GM21515 (cell line): ENCODE measurements around the gene ZYG11A.
"Not testable (repeated sequence)": the region's sequence is repeated elsewhere in the genome, so short reads cannot be mapped to it uniquely, and the experiment has no call there.

Experiments
- ATAC-seq: cut with Tn5 transposase; IDR thresholded peaks from one replicate; pipeline ENCODE4 v1.9.1; 2021; ENCODE audit not compliant: unreplicated experiment

The ZYG11A gene

DNA sequence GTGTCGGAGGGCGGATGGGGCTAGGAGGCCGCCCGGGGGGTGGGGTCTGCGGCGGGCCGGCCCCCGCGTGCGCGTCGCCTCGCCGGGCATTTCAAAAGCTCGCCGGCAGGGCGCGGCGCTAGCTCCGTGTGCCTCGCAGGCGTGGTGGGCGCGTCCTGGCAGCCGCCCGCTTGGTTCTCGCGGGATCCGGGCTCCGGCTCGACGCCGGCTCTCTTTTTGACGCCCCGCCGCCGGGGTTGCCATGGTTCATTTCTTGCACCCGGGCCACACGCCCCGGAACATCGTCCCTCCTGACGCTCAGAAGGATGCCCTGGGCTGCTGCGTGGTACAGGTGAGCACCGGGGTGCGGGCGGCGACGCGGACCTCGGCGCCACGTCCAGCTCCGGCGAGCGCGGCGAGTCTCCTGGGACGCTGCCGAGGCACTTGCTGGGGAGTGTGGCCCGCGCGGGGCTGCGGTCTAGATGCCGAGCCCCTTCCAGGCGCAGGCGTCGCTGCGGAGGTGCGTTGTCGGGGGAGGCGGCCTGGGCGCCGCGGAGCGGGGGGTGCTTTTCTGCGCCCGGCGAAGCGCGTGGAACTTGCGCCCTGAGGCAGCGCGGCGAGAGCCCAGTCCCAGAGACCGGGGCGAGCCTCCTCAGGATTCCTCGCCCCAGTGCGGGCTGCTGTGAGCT lies at the start of gene ZYG11A:
Gene ZYG11A (plus strand): TSS at position 118 of the 668 bp plus-strand sequence. CDS start 124 bp downstream, at position 242.
- ATAC-seq = peak; percentile 83

GRCh38 chr1:52793717-52794116 lies 48.8 kb upstream of the ZYG11A start:
- not testable (repeated sequence) for ATAC-seq

- ATAC-seq = no peak
Observed at GRCh38 chr1:52795464-52795863, 47.1 kb upstream of the ZYG11A start.

- no peak for ATAC-seq
Observed at GRCh38 chr1:52798331-52798730, 44.2 kb upstream of the ZYG11A start.

GRCh38 chr1:52801011-52801410 lies 41.5 kb upstream of the ZYG11A start:
- no peak for ATAC-seq

GRCh38 chr1:52804083-52804482 lies 38.5 kb upstream of the ZYG11A start:
- not testable (repeated sequence) for ATAC-seq

GRCh38 chr1:52814465-52814864 lies 28.1 kb upstream of the ZYG11A start:
- ATAC-seq = no peak

- not testable (repeated sequence) for ATAC-seq
Observed at GRCh38 chr1:52820830-52821229, 21.7 kb upstream of the ZYG11A start.

DNA sequence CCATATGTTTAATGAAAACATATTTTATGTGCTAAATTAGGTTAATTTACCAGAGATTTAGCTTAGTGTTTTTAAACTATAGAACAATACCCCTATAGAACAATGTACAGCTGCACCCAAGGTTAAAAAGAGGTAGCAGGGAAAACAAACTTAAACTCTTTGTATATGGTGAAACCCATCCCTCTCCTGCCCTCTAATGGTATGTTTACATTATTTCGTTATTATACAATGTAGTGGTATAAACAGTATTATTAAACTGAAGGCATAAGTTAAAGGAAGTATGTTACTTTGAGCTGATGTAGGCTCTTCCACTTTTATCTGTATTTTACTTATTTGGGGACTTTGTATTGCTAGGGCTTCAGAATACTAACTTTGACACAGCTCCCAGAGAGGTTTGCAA lies 16.7 kb upstream of the ZYG11A start:
- no peak for ATAC-seq

- ATAC-seq = no peak
Observed at GRCh38 chr1:52834798-52835197, 7.8 kb upstream of the ZYG11A start.

GRCh38 chr1:52836035-52836434 lies 6.5 kb upstream of the ZYG11A start:
- ATAC-seq = no peak

- ATAC-seq = not testable (repeated sequence)
Observed at GRCh38 chr1:52839175-52839574, 3.4 kb upstream of the ZYG11A start.

GRCh38 chr1:52845119-52845518 lies 2.6 kb downstream of the ZYG11A start:
- ATAC-seq = not testable (repeated sequence)

GRCh38 chr1:52848423-52848822 lies 5.9 kb downstream of the ZYG11A start:
- ATAC-seq = no peak

- no peak for ATAC-seq
Observed at GRCh38 chr1:52850951-52851350, 8.4 kb downstream of the ZYG11A start.

GRCh38 chr1:52852854-52853253 lies 10.3 kb downstream of the ZYG11A start:
- ATAC-seq = no peak

GRCh38 chr1:52855584-52855983 lies 13.0 kb downstream of the ZYG11A start:
- ATAC-seq = no peak

DNA sequence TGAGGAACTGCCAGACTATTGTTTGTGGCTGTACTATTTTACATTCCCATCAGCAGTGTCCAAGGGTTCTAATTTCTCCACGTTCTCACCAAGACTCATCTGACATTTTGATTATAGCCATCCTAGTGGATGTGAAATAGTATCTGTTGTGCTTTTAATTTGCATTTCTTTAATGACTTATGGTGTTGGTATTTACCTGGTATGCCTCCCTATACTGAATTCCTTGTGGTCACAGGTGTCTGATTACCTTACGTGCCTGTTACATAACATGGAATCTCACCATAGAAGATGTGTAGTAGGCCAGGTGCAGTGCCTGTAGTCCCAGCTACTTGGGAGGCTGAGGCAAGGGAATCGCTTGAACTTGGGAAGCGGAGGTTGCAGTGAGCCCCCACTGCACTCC lies 13.5 kb downstream of the ZYG11A start:
- no peak for ATAC-seq

DNA sequence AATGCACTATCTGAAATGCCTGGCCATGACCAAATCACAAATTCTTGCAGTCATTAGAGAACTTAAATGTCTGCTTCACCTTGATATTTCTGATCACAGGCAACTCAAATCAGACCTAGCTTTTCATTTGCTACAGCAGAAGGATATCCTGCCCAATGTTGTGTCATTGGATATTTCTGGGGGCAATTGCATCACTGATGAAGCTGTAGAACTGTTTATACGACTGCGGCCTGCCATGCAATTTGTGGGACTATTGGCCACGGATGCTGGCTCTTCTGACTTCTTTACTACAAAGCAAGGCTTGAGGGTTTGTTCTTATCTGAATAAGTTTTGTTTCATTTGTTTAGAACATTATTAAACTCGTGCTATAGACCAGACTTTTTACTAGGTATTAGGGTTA lies 14.9 kb downstream of the ZYG11A start:
- no peak for ATAC-seq

- ATAC-seq = no peak
Observed at GRCh38 chr1:52862666-52863458, 20.3 kb downstream of the ZYG11A start.

GRCh38 chr1:52867087-52867863 lies 24.7 kb downstream of the ZYG11A start:
- ATAC-seq = peak; percentile 74

DNA sequence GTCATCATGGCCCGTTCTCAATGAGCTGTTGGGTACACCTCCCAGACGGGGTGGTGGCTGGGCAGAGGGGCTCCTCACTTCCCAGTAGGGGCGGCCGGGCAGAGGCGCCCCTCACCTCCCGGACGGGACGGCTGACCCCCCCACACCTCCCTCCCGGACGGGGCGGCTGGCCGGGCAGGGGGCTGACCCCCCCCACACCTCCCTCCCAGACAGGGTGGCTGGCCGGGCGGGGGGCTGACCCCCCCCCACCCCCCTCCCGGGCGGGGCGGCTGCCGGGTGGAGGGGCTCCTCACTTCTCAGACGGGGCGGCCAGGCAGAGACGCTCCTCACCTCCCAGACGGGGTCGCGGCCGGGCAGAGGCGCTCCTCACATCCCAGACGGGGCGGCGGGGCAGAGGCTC lies 27.2 kb downstream of the ZYG11A start:
- ATAC-seq = not testable (repeated sequence)
